Measurements from ENCODE around the gene ELF4.

The ELF4 gene

GRCh38 chrX:130110379-130111219, at the start of gene ELF4:
TSS of gene ELF4 (minus strand) at chrX:130110497. CDS start at chrX:130081330, 29,167 bp downstream.
- DNase-seq (ENCODE audit: low read depth in 2 of 3, low spot score in 2 of 3) = no peak

GRCh38 chrX:130159776-130160175, 49.5 kb upstream of the ELF4 start:
- no peak for DNase-seq (ENCODE audit: low read depth in 2 of 3, low spot score in 2 of 3)

GRCh38 chrX:130158311-130158710, 48.0 kb upstream of the ELF4 start:
- DNase-seq (ENCODE audit: low read depth in 2 of 3, low spot score in 2 of 3) = no peak

GRCh38 chrX:130155564-130155963, 45.3 kb upstream of the ELF4 start:
- DNase-seq (ENCODE audit: low read depth in 2 of 3, low spot score in 2 of 3) = no peak

- no peak for DNase-seq (ENCODE audit: low read depth in 2 of 3, low spot score in 2 of 3)
These were observed 37.3 kb upstream of the ELF4 start for GRCh38 chrX:130147631-130148030.

GRCh38 chrX:130145123-130145522, 34.8 kb upstream of the ELF4 start:
- no peak for DNase-seq (ENCODE audit: low read depth in 2 of 3, low spot score in 2 of 3)

- DNase-seq (ENCODE audit: low read depth in 2 of 3, low spot score in 2 of 3) = no peak
These were observed 34.2 kb upstream of the ELF4 start for GRCh38 chrX:130144509-130144908.

- DNase-seq (ENCODE audit: low read depth in 2 of 3, low spot score in 2 of 3) = no peak
These were observed 29.3 kb upstream of the ELF4 start for GRCh38 chrX:130139474-130140201.

GRCh38 chrX:130136961-130137360, 26.7 kb upstream of the ELF4 start:
- no peak for DNase-seq (ENCODE audit: low read depth in 2 of 3, low spot score in 2 of 3)

- DNase-seq (ENCODE audit: low read depth in 2 of 3, low spot score in 2 of 3) = no peak
These were observed 26.2 kb upstream of the ELF4 start for GRCh38 chrX:130136496-130136895.

- no peak for DNase-seq (ENCODE audit: low read depth in 2 of 3, low spot score in 2 of 3)
These were observed 20.7 kb upstream of the ELF4 start for GRCh38 chrX:130130990-130131389.

GRCh38 chrX:130125091-130125874, 15.0 kb upstream of the ELF4 start:
- no peak for DNase-seq (ENCODE audit: low read depth in 2 of 3, low spot score in 2 of 3)

- no peak for DNase-seq (ENCODE audit: low read depth in 2 of 3, low spot score in 2 of 3)
These were observed 14.3 kb upstream of the ELF4 start for GRCh38 chrX:130124577-130124976.

GRCh38 chrX:130121505-130121800, 11.2 kb upstream of the ELF4 start:
- DNase-seq (ENCODE audit: low read depth in 2 of 3, low spot score in 2 of 3) = no peak

- peak in 1 of 3 experiments; percentile 27 for DNase-seq (ENCODE audit: low read depth in 2 of 3, low spot score in 2 of 3)
These were observed 10.6 kb upstream of the ELF4 start for GRCh38 chrX:130120746-130121504.

GRCh38 chrX:130120321-130120731, 10.0 kb upstream of the ELF4 start:
- DNase-seq (ENCODE audit: low read depth in 2 of 3, low spot score in 2 of 3) = no peak

GRCh38 chrX:130119312-130119898, 9.1 kb upstream of the ELF4 start:
- no peak for DNase-seq (ENCODE audit: low read depth in 2 of 3, low spot score in 2 of 3)

GRCh38 chrX:130118441-130119311, 8.4 kb upstream of the ELF4 start:
- no peak for DNase-seq (ENCODE audit: low read depth in 2 of 3, low spot score in 2 of 3)

GRCh38 chrX:130117166-130117565, 6.9 kb upstream of the ELF4 start:
- no peak for DNase-seq (ENCODE audit: low read depth in 2 of 3, low spot score in 2 of 3)
